ENCODE data around the gene SSBP4. TPM values are rescaled to one million over a fixed set of nuclear protein-coding genes. Genes with fewer than 3 reads are reported as not detected.

The SSBP4 gene
- total RNA-seq, 1 donor: 77.8 TPM

DNA sequence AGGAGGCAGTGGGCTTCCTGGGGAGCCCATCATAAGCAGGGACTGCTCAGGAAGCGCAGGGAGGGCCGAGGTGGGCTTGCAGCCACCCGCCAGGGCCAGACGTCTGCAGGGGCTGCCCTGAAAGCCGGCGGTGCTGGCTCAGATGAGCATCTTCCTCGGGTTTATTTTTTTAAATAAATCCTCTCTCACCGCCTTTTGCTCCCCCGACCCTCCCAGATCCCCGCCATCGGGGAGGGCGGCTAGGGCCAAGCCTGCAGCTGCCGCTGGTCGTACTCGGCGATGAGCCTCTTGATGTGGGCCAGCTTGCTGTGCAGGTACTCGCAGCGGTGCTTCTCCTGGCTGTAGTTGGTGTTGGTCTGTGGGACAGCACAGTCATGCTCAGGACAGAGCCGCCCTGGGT lies 25.3 kb downstream of the SSBP4 start:
- DNase-seq (ENCODE audit: insufficient read length, low spot score, missing footprints): no peak
- Histone ChIP-seq H3K4me2 (ENCODE audit: insufficient read depth, low read length) (no peak overlapping the region), H3K9me3 (ENCODE audit: low read depth, low read length) (no peaks in the 10 kb centered on the region), H3K4me3 (ENCODE audit: insufficient read depth, low read length) (no peak overlapping the region), H4K20me1 (ENCODE audit: insufficient read depth, low read length) (peaks cover 66% of the 10 kb centered on the region), H2AFZ (ENCODE audit: low read length) (no peak overlapping the region), H3K27ac (ENCODE audit: low read depth, low read length) (no peak overlapping the region), H3K79me2 (ENCODE audit: insufficient read depth, low read length) (peaks cover 23% of the 10 kb centered on the region), H3K36me3 (ENCODE audit: insufficient read depth, low read length) (peaks cover 42% of the 10 kb centered on the region), H3K27me3 (ENCODE audit: insufficient read depth, low read length) (no peaks in the 10 kb centered on the region), H3K4me1 (ENCODE audit: insufficient read depth, low read length) (peaks cover 2% of the 10 kb centered on the region)
- TF ChIP-seq, protein P1, sequence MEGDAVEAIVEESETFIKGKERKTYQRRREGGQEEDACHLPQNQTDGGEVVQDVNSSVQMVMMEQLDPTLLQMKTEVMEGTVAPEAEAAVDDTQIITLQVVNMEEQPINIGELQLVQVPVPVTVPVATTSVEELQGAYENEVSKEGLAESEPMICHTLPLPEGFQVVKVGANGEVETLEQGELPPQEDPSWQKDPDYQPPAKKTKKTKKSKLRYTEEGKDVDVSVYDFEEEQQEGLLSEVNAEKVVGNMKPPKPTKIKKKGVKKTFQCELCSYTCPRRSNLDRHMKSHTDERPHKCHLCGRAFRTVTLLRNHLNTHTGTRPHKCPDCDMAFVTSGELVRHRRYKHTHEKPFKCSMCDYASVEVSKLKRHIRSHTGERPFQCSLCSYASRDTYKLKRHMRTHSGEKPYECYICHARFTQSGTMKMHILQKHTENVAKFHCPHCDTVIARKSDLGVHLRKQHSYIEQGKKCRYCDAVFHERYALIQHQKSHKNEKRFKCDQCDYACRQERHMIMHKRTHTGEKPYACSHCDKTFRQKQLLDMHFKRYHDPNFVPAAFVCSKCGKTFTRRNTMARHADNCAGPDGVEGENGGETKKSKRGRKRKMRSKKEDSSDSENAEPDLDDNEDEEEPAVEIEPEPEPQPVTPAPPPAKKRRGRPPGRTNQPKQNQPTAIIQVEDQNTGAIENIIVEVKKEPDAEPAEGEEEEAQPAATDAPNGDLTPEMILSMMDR (IDR thresholded peaks at IDR 0.05; ENCODE audit: extremely low read depth, low read depth, low read length): no peak

DNA sequence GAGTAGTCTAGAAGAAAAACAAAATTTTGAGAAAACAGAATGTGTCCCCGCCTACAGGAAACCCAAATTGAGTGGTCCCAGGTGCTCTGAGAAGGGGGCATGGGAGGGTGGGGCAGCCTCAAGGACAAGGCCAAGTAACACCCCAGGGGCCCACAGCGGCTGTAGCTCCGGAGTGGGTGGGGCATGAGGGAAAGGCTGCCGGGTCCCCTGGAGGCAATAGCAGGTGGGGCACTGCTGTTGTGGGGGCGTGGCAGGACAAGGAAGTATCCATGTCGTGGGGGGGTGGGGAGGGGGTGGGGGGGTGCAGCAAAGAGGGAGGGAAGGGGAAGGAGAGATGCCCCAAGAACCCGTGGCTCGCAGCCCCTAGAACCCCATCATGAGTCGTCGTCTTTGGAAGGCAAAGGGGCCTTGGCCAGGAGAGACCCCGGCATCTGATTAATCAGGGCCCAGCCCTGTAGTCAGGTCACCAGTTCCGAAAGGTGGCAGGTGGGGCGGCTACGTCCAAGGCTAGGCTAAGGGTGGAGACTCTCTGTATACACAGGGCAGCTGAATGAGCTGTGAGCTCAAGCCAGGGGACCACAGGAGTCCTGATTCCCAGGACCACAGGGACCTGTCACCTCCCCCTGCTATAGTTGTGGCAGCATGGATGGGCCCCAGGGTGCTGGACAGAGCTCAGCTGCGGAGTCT lies 26.2 kb downstream of the SSBP4 start:
- H3K4me3 ChIP-seq (ENCODE audit: insufficient read depth, low read length): no peak overlapping the region
- no peaks in the 10 kb centered on the region for H3K4me1 ChIP-seq (ENCODE audit: insufficient read depth, low read length)
- peaks cover 69% of the 10 kb centered on the region for H4K20me1 ChIP-seq (ENCODE audit: insufficient read depth, low read length)
- no peak overlapping the region for H3K27ac ChIP-seq (ENCODE audit: low read depth, low read length)
- H3K9me3 ChIP-seq (ENCODE audit: low read depth, low read length): no peaks in the 10 kb centered on the region
- TF ChIP-seq, protein P1 (IDR thresholded peaks at IDR 0.05; ENCODE audit: extremely low read depth, low read depth, low read length): no peak
- H3K79me2 ChIP-seq (ENCODE audit: insufficient read depth, low read length): peaks cover 27% of the 10 kb centered on the region
- DNase-seq (ENCODE audit: insufficient read length, low spot score, missing footprints): no peak
- H2AFZ ChIP-seq (ENCODE audit: low read length): no peak overlapping the region
- peaks cover 50% of the 10 kb centered on the region for H3K36me3 ChIP-seq (ENCODE audit: insufficient read depth, low read length)
- H3K4me2 ChIP-seq (ENCODE audit: insufficient read depth, low read length): no peak overlapping the region
- H3K27me3 ChIP-seq (ENCODE audit: insufficient read depth, low read length): no peaks in the 10 kb centered on the region

DNA sequence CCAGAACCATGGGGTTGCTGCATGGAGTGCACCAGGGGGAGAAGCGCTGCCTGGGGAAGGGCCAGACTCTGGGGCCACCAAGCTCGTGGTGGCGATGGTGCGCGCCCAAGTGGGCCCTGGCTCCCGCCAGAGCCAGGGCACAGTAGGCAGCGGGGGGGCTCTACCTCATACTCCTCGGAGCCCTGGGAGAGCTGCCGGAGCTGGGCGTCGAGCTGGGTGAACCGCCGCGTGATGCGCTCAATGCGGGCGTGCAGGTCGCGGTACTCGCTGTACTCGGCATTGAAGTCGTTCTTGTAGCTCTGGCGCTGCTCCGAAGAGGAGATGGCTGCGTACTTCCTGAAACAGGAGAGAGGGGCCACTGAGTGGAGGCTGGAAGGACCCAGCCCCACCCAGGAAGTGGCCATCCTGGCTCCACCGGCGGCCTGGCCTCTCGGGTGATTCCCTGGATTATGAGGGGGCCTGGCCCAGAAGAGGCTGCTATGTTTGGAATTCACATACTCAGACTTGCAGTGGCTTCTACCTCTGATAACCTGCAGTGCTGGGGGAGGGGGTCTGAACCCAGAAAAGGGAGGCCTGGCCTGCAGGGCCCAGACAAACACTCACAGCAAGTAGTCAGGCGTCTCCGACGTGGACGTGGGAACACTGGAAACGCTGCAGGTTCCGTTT lies 27.1 kb downstream of the SSBP4 start:
- Histone ChIP-seq H3K4me2 (ENCODE audit: insufficient read depth, low read length) (no peak overlapping the region), H3K36me3 (ENCODE audit: insufficient read depth, low read length) (peaks cover 55% of the 10 kb centered on the region), H2AFZ (ENCODE audit: low read length) (no peak overlapping the region)

More for the DNA sequence above, 27.1 kb downstream of the SSBP4 start:
- no peak overlapping the region for H3K4me3 ChIP-seq (ENCODE audit: insufficient read depth, low read length)
- H3K27ac ChIP-seq (ENCODE audit: low read depth, low read length): no peak overlapping the region
- peaks cover 30% of the 10 kb centered on the region for H3K79me2 ChIP-seq (ENCODE audit: insufficient read depth, low read length)
- H3K4me1 ChIP-seq (ENCODE audit: insufficient read depth, low read length): peaks cover 3% of the 10 kb centered on the region
- no peak for DNase-seq (ENCODE audit: insufficient read length, low spot score, missing footprints)
- TF ChIP-seq, protein P1 (IDR thresholded peaks at IDR 0.05; ENCODE audit: extremely low read depth, low read depth, low read length): no peak
- peaks cover 69% of the 10 kb centered on the region for H4K20me1 ChIP-seq (ENCODE audit: insufficient read depth, low read length)
- no peaks in the 10 kb centered on the region for H3K9me3 ChIP-seq (ENCODE audit: low read depth, low read length)
- no peaks in the 10 kb centered on the region for H3K27me3 ChIP-seq (ENCODE audit: insufficient read depth, low read length)
